GM18508 (cell line): Measurements from ENCODE around the gene GAS2.
A peak's percentile ranks its signal among the peaks of the same experiment; 100 is the strongest.

ENCODE experiments used
- ATAC-seq: cut with Tn5 transposase; IDR thresholded peaks from one replicate; pipeline ENCODE4 v1.9.1; 2021; ENCODE audit warnings: moderate number of reproducible peaks; ENCODE audit not compliant: insufficient read depth, unreplicated experiment

GAS2 gene

GRCh38 chr11:22670830-22671229, 4.4 kb downstream of the GAS2 start:
- ATAC-seq = peak; percentile 39

- ATAC-seq = no peak
Measured at GRCh38 chr11:22671751-22672150, 5.3 kb downstream of the GAS2 start.

GRCh38 chr11:22674470-22675439, 8.3 kb downstream of the GAS2 start:
- no peak for ATAC-seq

DNA sequence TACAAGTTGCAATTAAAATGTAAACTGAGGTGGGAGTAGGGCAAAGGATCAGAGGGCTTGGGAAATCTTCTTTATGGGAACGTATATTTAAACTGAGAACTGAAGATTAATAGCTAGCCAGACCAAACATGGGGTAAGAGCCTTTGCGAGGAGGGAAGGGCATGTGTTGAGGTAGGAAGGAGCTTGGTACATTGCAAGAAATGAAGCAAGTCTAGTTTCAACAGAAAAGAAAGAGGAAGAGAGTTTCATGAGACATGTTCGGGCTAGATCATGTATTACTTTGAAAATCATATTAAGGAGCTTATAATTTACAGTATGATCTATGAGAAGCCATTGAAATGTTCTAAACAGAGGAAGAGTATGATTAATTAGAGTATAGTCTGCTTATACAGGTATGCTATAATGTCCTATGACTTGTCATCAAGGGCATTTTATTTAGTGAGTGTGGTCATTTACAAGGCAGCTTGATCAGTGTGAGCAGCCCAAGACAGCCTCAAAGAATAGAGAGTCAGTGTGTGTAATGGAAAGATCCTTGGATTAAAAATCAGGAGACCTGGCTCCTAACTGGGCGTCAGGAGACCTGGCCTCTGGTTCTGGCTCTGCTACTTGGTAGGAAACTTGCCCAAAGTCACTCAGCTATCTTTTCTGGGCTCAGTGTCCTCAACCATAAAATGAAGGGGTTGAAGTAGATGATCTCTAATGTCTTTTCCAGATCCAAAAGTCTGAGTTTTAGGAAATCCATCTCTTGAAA, 10.9 kb downstream of the GAS2 start:
- ATAC-seq = no peak

GRCh38 chr11:22680628-22681027, 14.2 kb downstream of the GAS2 start:
- no peak for ATAC-seq

DNA sequence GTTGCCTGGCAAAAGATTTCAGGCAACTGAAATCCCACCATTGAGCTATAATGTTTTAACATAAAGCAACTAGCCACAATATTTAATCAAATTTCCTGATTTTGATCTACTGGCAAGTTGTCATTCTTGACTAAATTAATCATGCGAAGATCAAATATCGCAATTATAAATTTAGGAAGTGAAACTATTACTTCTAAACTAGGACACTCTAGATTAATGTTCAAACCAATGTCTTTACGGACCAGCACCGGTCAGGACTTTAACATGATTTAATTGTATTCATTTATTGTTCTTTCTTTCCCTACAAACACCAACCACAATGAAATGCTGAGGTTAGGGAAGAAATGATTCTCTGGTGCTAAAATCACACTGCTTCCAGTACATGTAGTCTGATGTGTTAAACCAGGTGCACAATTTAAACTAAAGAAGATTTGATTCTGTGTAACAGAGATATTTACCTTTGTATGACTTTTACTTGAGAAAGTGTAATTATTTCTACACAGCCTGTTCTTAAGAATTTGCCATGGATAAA, 14.9 kb downstream of the GAS2 start:
- peak; percentile 66 for ATAC-seq

DNA sequence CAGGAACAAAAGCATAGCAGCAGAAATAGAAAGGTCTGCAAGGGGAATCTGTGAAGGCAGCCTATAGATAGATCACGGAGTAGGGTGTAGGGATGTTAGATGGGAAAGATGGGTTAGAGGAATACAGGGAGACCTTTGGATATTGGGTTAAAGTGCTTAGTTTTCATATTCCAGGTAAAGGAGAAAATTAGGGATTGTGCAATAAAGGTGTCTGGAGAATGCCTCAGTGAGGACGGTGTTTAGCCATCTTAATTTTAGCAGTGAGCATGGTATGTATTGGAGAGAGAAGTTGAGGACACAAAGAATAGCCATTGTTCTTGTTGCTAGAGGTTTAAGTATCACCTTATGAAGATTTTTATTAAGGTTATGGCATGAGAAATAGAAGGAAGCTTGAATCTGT, 17.7 kb downstream of the GAS2 start:
- ATAC-seq = no peak

GRCh38 chr11:22685111-22685510, 18.7 kb downstream of the GAS2 start:
- ATAC-seq = no peak

- no peak for ATAC-seq
Measured at GRCh38 chr11:22688914-22689313, 22.5 kb downstream of the GAS2 start.

GRCh38 chr11:22690257-22690656, 23.8 kb downstream of the GAS2 start:
- no peak for ATAC-seq

GRCh38 chr11:22690871-22691270, 24.5 kb downstream of the GAS2 start:
- ATAC-seq = no peak

DNA sequence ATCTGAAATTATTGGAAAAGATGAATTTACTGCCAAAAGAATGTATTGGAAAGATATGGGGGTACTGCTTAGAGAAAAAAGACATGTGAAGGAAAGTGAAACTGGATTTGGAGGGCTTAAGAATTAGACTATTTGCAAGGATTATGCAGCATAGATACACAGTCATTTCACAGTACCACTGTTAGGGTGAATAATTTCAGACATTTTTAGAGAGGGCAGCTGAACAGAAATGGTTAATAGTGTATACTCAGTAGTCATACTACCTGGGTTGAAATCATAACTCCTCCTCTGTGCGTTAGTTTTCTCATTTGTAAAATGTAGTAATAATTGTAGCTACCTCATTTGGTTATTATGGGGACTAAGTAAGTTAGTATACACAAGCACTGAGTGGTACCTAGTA, 33.0 kb downstream of the GAS2 start:
- peak; percentile 69 for ATAC-seq

GRCh38 chr11:22702031-22702430, 35.6 kb downstream of the GAS2 start:
- no peak for ATAC-seq

DNA sequence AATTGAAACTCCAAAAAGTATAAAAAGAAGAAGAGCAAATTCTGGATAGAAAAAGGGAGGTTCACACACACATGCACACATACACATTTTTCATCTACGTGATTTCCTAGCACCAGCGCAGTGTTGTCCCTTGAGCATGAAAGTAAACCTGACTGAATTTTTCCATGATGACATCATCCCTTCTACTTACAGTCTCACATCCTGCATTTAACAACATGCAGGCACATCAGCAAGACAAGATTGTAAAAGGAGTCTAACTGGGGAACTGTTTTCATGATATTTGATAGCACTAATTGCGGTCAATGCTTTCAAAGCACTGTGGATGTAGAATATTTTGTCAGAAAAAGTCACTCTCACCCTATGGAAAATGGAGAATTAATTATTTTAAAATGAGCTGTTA, 36.6 kb downstream of the GAS2 start:
- peak; percentile 53 for ATAC-seq

DNA sequence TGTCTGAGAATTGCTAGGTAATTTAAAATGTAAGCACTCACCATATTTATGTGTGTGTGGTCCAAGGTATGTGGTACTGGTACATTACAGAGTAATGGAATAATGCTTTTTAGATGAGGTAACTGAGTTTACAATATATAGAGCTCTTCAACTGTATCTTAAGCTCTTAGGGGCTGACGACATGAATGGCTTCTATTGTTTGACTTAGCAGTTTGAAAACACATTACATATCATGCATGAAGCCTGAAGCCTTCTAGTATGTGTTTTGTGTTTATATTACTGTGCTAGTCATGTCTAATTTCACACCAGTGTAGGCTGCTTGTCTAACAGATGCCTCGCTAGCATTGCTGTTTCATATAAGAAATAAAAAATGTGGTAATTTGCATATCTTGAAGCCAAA, 37.2 kb downstream of the GAS2 start:
- no peak for ATAC-seq

DNA sequence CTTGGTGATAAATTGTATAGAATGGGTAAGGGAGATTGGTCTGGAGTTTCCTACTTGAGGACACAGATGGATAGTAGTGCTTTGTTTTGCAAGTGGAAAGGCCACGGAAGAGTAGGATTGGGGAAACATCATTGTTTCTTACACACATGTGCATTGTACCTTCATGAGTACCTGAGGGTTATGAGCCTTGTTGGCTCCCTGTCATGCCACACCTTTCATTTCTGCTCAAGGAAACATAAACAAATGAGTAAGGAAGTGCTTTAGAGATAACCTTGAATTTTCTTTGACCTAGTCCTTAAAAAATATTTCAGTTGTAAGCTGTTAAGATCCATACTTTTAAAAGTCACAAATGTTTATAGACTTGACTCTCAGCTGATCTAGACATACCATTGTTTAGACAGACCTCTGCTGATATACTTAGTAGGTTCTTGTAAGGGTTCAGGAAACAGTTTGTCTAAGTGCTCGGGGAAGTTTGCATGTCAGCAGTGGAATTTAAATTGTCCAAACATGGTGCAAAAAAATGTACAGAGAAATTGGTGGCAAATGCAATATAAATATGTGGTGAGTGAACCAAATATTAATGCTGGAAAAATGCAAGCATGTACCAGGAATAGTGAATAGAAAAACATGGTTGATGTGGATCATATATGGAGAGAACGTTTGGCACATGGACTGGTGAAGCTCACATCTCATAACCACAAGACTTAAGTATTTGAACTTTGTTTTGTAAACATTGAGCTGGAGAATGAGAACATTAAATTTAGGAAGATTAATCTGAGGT, 40.9 kb downstream of the GAS2 start:
- no peak for ATAC-seq

DNA sequence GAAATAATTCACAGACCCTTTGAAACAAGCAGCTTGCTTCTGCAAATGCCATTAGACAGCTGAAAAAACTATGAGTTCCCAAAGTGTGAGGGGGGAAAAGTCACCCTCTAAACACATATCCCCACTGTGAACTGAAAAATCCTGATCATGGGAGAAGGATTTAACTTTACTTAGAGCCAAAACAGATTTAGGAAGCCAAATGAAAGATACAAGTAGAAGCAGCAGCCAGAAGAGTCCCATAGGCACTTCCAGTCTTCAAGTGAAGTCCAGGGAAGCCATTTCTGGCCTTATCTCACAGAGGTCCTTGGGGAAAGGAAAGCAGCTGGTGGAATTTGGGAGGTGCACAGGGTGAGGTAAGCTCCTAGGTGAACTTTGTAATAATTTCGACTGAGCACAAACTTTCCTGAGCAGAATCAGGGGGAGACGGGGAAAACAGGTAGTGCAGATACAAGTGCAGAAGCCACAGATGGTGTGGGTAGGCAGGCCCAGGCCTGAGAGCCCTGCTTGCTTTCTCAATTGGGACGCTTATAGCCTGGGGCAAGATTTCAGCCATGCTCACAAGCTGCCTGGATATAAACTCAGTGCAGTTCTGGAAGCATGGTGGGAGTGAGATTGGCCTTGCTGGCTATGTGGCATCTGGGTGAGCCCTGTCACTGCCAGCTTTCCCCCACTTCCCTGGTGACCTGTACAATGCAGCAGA, 44.8 kb downstream of the GAS2 start:
- no peak for ATAC-seq

DNA sequence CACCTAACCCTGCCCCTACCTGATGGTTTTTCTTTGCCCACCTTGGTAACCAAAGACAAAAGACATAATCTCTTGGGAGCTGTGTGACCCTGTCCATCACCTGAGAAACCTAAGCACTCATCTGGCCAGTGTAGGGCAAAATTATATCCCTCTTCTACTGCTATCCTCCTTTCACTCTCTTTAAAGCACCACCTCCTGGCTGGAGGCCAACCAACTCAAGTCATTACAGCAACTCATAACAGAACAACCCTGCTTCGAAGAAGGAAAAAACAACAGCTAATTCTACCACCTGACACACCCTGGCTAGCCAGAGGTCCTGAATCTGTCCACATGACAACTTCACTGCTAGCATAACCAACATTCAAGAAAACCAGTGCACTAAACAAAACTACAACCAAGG, 45.5 kb downstream of the GAS2 start:
- ATAC-seq = no peak

GRCh38 chr11:22713336-22713735, 46.9 kb downstream of the GAS2 start:
- ATAC-seq = no peak

DNA sequence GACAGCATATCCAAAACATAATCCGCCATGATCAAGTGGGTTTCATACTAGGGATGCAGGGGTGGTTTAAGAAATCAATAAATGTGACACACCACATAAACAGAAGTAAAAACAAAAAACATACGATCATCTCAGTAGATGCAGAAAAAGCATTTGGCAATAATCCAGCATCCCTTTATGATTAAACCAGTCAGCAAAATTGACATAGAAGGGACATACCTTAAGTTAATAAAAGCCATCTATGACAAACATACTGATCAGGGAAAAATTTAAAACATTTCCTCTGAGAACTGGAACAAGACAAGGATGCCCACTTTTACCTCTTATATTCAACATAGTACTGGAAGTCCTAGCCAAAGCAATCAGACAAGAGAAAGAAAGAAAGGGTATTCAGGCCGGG, 49.6 kb downstream of the GAS2 start:
- no peak for ATAC-seq
